ENCODE measurements around the gene GNB1L. TPM values are rescaled to one million over a fixed set of nuclear protein-coding genes. Genes with fewer than 3 reads are reported as not detected.

GNB1L gene
- total RNA-seq, 1 donor from 2014 or later, result 5.0 TPM

DNA sequence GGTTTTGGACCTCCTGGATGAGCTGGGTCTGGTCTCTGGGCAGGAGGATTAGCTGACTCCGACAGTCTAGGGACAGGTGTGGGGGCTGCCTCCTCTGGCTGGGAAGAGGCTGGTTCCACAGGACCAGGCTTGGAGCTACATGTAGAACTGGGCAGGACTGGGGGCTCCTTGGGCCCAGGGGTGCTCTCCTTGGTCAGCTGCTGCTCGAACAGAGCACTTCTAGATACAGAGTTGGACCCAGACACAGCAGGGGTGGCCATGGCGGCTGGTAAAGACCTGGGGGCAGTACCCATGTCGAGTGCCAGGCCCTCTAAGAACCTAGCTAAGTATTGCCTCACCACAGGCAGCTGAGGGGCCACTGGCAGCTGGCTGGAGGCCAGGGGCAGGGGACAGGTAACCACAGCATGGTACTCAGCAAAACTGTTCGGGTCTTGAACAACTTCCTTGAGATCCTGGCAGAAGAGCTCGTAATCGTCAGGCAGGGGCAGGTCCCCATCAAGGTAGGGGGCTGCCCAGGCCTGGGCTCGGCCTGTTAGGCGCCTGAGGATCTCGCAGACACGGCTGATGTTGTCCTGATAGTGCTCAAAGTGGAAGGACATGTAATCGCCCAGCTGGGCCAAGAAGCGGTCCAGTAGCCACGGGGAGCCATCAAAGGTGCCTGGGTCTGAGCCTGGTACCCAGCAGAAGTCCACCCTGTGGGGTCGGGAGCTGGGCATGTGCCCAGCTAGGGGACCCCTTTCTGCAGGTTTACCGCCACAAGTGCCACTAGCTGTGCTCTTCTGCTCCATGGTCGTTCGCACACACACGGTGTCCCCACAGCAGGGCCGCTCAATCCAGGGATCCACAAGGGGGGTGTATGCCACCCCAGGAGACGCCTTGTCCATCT, 3.1 kb downstream of the GNB1L start:
- Mint-ChIP-seq H3K4me3 (ENCODE audit: unreplicated experiment) (no peak overlapping the region), H3K27me3 (ENCODE audit: unreplicated experiment) (peaks cover 13% of the 10 kb centered on the region), H3K27ac (ENCODE audit: unreplicated experiment) (peak overlapping the region; percentile 3), H3K4me1 (ENCODE audit: low read depth, unreplicated experiment) (peaks cover 18% of the 10 kb centered on the region), H3K36me3 (ENCODE audit: unreplicated experiment) (no peaks in the 10 kb centered on the region), H3K9me3 (ENCODE audit: unreplicated experiment) (peaks cover 8% of the 10 kb centered on the region)
- DNase-seq, result no peak
- no peak for TF ChIP-seq CTCF (IDR thresholded peaks at IDR 0.05; ENCODE audit: partially characterized antibody, unreplicated experiment)

- peaks cover 18% of the 10 kb centered on the region for H3K4me1 Mint-ChIP-seq (ENCODE audit: low read depth, unreplicated experiment)
- H3K9me3 Mint-ChIP-seq (ENCODE audit: unreplicated experiment), result peaks cover 6% of the 10 kb centered on the region
- H3K27ac Mint-ChIP-seq (ENCODE audit: unreplicated experiment), result no peak overlapping the region
- H3K36me3 Mint-ChIP-seq (ENCODE audit: unreplicated experiment), result no peaks in the 10 kb centered on the region
- TF ChIP-seq CTCF (IDR thresholded peaks at IDR 0.05; ENCODE audit: partially characterized antibody, unreplicated experiment), result no peak
- H3K27me3 Mint-ChIP-seq (ENCODE audit: unreplicated experiment), result peaks cover 11% of the 10 kb centered on the region
- no peak for DNase-seq
- no peak overlapping the region for H3K4me3 Mint-ChIP-seq (ENCODE audit: unreplicated experiment)
Measured at GRCh38 chr22:19850763-19851109, 3.9 kb downstream of the GNB1L start.

DNA sequence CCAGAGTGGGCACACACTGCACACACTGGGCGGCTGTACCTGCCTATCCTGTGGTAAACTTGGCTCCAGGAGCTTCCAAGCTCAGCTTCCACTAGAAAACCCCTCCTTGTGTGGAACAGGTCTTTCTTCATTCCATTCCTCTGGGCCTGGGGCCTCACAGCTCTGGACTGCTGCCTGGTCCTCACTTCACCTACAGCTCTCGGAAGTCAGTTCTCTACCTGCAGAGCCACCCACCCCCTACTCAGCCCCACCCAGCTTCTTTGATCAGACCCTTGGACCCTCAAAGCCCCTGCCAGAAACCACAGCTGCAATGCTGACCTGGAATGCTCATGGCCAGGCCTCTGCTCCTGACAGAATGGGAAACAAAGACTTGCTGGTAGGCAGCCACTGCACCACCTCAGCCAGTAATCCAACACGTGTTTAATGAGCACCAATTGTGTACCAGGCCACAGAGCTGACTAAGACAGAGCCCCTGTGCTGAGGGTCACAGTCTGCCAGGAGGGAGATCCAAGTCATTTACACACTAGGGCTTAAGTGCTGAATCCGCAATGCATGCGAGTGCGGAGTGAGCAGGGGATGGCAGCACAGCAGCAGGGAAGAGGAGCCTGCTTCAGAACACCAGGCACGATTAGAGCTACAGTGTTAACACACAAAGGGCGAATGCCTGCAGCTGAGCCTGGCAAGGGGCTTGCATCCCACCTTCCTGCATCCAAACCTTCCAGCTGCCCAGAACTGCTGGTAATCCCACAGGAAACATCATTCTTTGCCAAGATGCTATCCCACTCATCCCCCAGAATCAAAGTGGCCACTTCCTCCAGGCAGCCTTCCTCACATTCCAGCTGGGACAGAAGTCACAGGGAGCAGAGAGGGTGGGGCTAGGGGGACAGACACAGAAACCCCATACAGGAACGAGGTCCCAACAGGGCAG, 4.6 kb downstream of the GNB1L start:
- TF ChIP-seq CTCF (IDR thresholded peaks at IDR 0.05; ENCODE audit: partially characterized antibody, unreplicated experiment), result no peak
- peaks cover 18% of the 10 kb centered on the region for H3K4me1 Mint-ChIP-seq (ENCODE audit: low read depth, unreplicated experiment)
- H3K36me3 Mint-ChIP-seq (ENCODE audit: unreplicated experiment), result no peaks in the 10 kb centered on the region
- H3K4me3 Mint-ChIP-seq (ENCODE audit: unreplicated experiment), result no peak overlapping the region
- H3K27me3 Mint-ChIP-seq (ENCODE audit: unreplicated experiment), result peaks cover 11% of the 10 kb centered on the region
- peaks cover 6% of the 10 kb centered on the region for H3K9me3 Mint-ChIP-seq (ENCODE audit: unreplicated experiment)
- H3K27ac Mint-ChIP-seq (ENCODE audit: unreplicated experiment), result no peak overlapping the region
- no peak for DNase-seq

DNA sequence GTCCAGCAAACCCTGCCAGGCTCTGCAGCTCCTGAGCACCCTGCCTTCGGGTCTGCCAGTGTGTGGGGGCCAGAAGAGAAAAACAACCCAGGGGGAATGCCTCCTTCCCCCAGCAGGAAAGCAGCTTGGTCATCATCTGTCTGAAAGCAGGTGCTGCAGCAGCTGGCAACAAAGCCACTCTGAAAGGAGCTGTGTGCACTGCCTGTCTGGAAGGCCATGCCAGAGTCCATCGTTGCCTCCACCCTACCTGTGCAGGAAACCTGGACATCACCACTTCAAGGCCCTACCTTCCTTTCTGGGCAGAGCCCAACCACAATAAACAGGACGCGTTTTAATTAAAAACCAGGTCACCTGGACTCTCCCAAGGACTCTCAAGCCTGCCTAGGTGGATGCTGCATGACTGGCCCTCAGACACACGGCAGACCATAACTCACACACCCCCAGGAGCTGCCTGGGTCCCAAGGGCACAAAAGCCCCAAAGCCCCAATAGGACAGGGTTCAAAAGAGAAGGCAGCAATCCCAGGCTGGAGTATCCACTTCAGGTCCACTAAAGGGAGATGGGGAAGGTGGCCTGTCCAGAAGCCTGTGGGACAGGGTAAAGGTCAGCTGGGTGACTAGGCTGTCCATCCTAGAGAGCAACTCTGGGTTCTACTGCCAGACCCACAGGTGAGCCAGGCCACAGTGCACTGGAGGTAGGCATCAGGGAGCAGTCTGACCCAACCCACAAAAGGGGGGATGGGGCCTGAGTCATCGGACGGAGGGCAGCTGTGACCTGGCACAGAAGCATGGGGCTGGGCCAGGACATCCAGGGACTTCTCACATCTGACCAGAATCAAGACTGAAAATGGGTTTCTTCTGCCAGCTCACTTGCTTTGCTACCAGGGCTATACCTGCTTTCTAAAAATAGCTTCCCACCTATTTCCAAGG, 6.1 kb downstream of the GNB1L start:
- no peaks in the 10 kb centered on the region for H3K36me3 Mint-ChIP-seq (ENCODE audit: unreplicated experiment)
- H3K27ac Mint-ChIP-seq (ENCODE audit: unreplicated experiment), result no peak overlapping the region
- peaks cover 17% of the 10 kb centered on the region for H3K4me1 Mint-ChIP-seq (ENCODE audit: low read depth, unreplicated experiment)
- no peak for DNase-seq
- no peak for TF ChIP-seq CTCF (IDR thresholded peaks at IDR 0.05; ENCODE audit: partially characterized antibody, unreplicated experiment)
- H3K27me3 Mint-ChIP-seq (ENCODE audit: unreplicated experiment), result peaks cover 9% of the 10 kb centered on the region
- H3K9me3 Mint-ChIP-seq (ENCODE audit: unreplicated experiment), result peaks cover 5% of the 10 kb centered on the region
- no peak overlapping the region for H3K4me3 Mint-ChIP-seq (ENCODE audit: unreplicated experiment)
